DND-41 (cell line): ENCODE data around the gene DGKQ.

Source experiments
- CTCF ChIP-seq: IDR thresholded peaks from 2 replicates; pipeline ENCODE4 v1.5.1; 2012; ENCODE audit warnings: borderline replicate concordance, low read length, moderate library complexity, mild to moderate bottlenecking; ENCODE audit not compliant: poor library complexity, severe bottlenecking; ENCODE audit errors: extremely low read depth
- EZH2 ChIP-seq: IDR thresholded peaks from 3 replicates; pipeline ENCODE4 v1.6.1; 2012; ENCODE audit warnings: borderline replicate concordance, low read depth, mild to moderate bottlenecking, moderate library complexity, low read length, inconsistent platforms; ENCODE audit not compliant: severe bottlenecking

GRCh38 chr4:909131-909571, 64.2 kb downstream of the DGKQ start:
- TF ChIP-seq CTCF (no peak), EZH2 (no peak)
